HG02885 (cell line): ENCODE measurements around the gene PCDHA10.

Experiments used
- ATAC-seq: cut with Tn5 transposase; IDR thresholded peaks from one replicate; pipeline ENCODE4 v1.9.1; 2021; ENCODE audit warnings: mild to moderate bottlenecking; ENCODE audit not compliant: unreplicated experiment, poor library complexity

The PCDHA10 gene

GRCh38 chr5:140883373-140883772 is 27.7 kb downstream of the PCDHA10 start:
- ATAC-seq, result no peak

- no peak for ATAC-seq
Observed at GRCh38 chr5:140883927-140884697, 28.4 kb downstream of the PCDHA10 start.

- ATAC-seq, result no peak
Observed at GRCh38 chr5:140916325-140916724, 60.6 kb downstream of the PCDHA10 start.
